ENCODE data around the gene PWP1. TPM values are rescaled to one million over a fixed set of nuclear protein-coding genes. Genes with fewer than 3 reads are reported as not detected.

Gene PWP1
- total RNA-seq, 1 experiment from 2014 or later, result 49.7 TPM

- no peak overlapping the region for H2BK20ac ChIP-seq (ENCODE audit: low read depth, low read length, poor library complexity, severe bottlenecking)
- H3K27me3 Mint-ChIP-seq (ENCODE audit: low read depth), result peaks cover 3% of the 10 kb centered on the region
- H3K23ac ChIP-seq (ENCODE audit: insufficient read length, low read depth, low read length), result no peak overlapping the region
- no peak overlapping the region for H3K27ac ChIP-seq (ENCODE audit: insufficient read length, low read depth, low read length)
- H3K27me3 ChIP-seq (ENCODE audit: insufficient read depth, low read length), result no peaks in the 10 kb centered on the region
- H3K4me1 ChIP-seq (ENCODE audit: insufficient read depth, low read length), result peaks cover 9% of the 10 kb centered on the region; the same call in 1 of the 2 replicates
- H4K91ac ChIP-seq (ENCODE audit: insufficient read length, low read depth, low read length), result no peak overlapping the region
- H3K4ac ChIP-seq (ENCODE audit: low read depth, low read length), result no peak overlapping the region
- DNase-seq, result no peak
- H3K79me1 ChIP-seq (ENCODE audit: insufficient read depth, low read depth, low read length, poor library complexity, severe bottlenecking), result no peaks in the 10 kb centered on the region
- H3K18ac ChIP-seq (ENCODE audit: insufficient read length, low read depth, low read length), result no peak overlapping the region
- no peak overlapping the region for H3K4me3 Mint-ChIP-seq
- TF ChIP-seq CTCF (conservative IDR thresholded peaks at IDR 0.05), result no peak
- no peak overlapping the region for H2AFZ ChIP-seq (ENCODE audit: low read length)
- H4K20me1 ChIP-seq (ENCODE audit: control insufficient read depth, insufficient read depth, insufficient read length), result no peaks in the 10 kb centered on the region
- H3K79me2 ChIP-seq (ENCODE audit: insufficient read depth, low read length), result no peaks in the 10 kb centered on the region
- H3K9me3 Mint-ChIP-seq, result no peaks in the 10 kb centered on the region
- H3K23me2 ChIP-seq (ENCODE audit: insufficient read length, low read depth, low read length, poor library complexity, severe bottlenecking), result no peaks in the 10 kb centered on the region
- no peak overlapping the region for H3T11ph ChIP-seq (ENCODE audit: low read length)
- no peak overlapping the region for H2BK120ac ChIP-seq (ENCODE audit: low read depth, low read length, poor library complexity, severe bottlenecking)
- no peaks in the 10 kb centered on the region; a peak in 1 of 7 replicates for H3K36me3 Mint-ChIP-seq (ENCODE audit: insufficient read depth in 1 of 3, low read depth in 3 of 3)
- H2BK5ac ChIP-seq (ENCODE audit: insufficient read length, low read length), result no peak overlapping the region
- H3K4me2 ChIP-seq (ENCODE audit: insufficient read depth, insufficient read length, low read length), result no peak overlapping the region
- WGBS (ENCODE audit: extremely low coverage, insufficient read length, low lambda C conversion rate), result no CpG with 5 or more reads among the region's 6 CpGs
- H3K14ac ChIP-seq (ENCODE audit: insufficient read depth, low read length), result no peak overlapping the region
- no peak overlapping the region for H4K5ac ChIP-seq (ENCODE audit: insufficient read length, low read depth, low read length)
- no peak overlapping the region for H2AK5ac ChIP-seq (ENCODE audit: insufficient read length, low read length)
- H4K8ac ChIP-seq (replicated peaks; ENCODE audit: insufficient read length, low read depth, low read length), result no peak overlapping the region
- no peak overlapping the region for H2BK15ac ChIP-seq (ENCODE audit: low read depth, low read length)
- no peak overlapping the region for H3K56ac ChIP-seq (ENCODE audit: insufficient read length, low read depth, low read length)
- peaks cover 27 to 37% of the 10 kb centered on the region in 2 experiments for H3K4me1 Mint-ChIP-seq
- H3K9ac ChIP-seq (ENCODE audit: extremely low read depth, insufficient read length, low read length), result no peak overlapping the region
- no peak overlapping the region for H3K27ac Mint-ChIP-seq
- no peaks in the 10 kb centered on the region for H3K9me3 ChIP-seq (ENCODE audit: control insufficient read depth, low read depth, low read length)
- H2BK12ac ChIP-seq (ENCODE audit: insufficient read length, low read depth, low read length), result no peak overlapping the region
Observed at GRCh38 chr12:107663277-107663676, 22.3 kb upstream of the PWP1 start.
